ENCODE data around the gene NFATC1. TPM values are rescaled to one million over a fixed set of nuclear protein-coding genes. Genes with fewer than 3 reads are reported as not detected.

Gene NFATC1
- total and polyA plus RNA-seq, 2 donors (not counting 1 experiment from before 2014, with no cell fraction given): 0.92 to 4.3 TPM

DNA sequence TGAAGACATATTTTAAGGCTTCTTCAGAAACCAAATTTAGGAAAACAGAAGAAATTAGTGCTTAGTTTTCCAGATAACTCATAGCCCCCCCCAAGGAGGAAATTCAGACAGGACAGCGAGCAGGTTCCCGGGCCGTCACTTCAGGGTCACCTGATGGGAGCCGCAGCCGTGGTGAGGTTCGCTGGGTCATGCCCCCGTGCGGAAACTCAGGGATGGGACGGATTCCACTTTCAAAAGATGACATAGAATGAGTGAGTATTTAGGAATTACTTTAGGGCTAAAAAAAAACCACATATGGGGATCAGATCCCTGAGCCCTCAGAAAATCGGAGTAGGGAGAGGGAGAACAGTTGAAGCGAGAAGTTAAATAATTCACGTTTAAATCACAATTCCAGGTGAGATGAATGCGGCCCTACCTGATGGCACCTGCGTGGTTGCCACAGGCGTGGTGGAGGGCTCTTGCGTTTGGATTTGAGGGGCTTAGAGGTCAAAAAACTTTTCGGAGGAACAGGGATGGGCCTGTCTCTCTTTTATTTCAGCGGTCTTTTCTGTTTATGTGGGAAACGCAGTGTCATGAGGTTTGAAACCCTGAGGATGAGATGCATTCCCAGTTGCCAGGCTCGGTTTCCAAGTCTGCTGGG, 114.4 kb downstream of the NFATC1 start:
- no peaks in the 10 kb centered on the region for H3K79me2 ChIP-seq (ENCODE audit: control insufficient read depth, insufficient read depth, low read length)
- H3K27me3 ChIP-seq (ENCODE audit: control insufficient read depth, insufficient read depth, low read length): no peaks in the 10 kb centered on the region
- no peak overlapping the region for H2AFZ ChIP-seq (ENCODE audit: low read length)
- no peak overlapping the region for H3K4me2 ChIP-seq (ENCODE audit: extremely low read depth, insufficient read depth, low read length)
- H4K20me1 ChIP-seq (ENCODE audit: control insufficient read depth, extremely low read depth, insufficient read depth, low read length): no peaks in the 10 kb centered on the region
- no peak overlapping the region for H3K9ac ChIP-seq (ENCODE audit: insufficient read depth, low read length)
- no peak overlapping the region for H3K27ac ChIP-seq (ENCODE audit: insufficient read depth, low read length)
- no peaks in the 10 kb centered on the region for H3K36me3 ChIP-seq (ENCODE audit: control insufficient read depth, insufficient read depth, low read length)
- no peak for TF ChIP-seq EZH2 (IDR thresholded peaks at IDR 0.05; ENCODE audit: low read length, missing control alignments)
- TF ChIP-seq CTCF (conservative IDR thresholded peaks at IDR 0.05 in 1 of 2, IDR thresholded peaks at IDR 0.05 in 1 of 2; ENCODE audit: low read depth in 1 of 2, low read length in 2 of 2): no peak
- no peak overlapping the region for H3K4me3 ChIP-seq (replicated peaks in 1 of 4; ENCODE audit: control extremely low read depth in 1 of 4, insufficient read depth in 1 of 4, low read depth in 3 of 4, low read length in 4 of 4)
- DNase-seq (ENCODE audit: low read depth in 2 of 2): no peak
- H3K9me3 ChIP-seq (ENCODE audit: control insufficient read depth, insufficient read depth, low read depth, low read length): no peaks in the 10 kb centered on the region
- peaks cover 3% of the 10 kb centered on the region for H3K4me1 ChIP-seq (ENCODE audit: control insufficient read depth, extremely low read depth, insufficient read depth, low read length)

GRCh38 chr18:79510731-79511241, 115.1 kb downstream of the NFATC1 start:
- Histone ChIP-seq H3K27ac (ENCODE audit: insufficient read depth, low read length) (no peak overlapping the region), H3K4me3 (replicated peaks in 1 of 4; ENCODE audit: control extremely low read depth in 1 of 4, insufficient read depth in 1 of 4, low read depth in 3 of 4, low read length in 4 of 4) (no peak overlapping the region), H3K4me2 (ENCODE audit: extremely low read depth, insufficient read depth, low read length) (no peak overlapping the region), H3K9me3 (ENCODE audit: control insufficient read depth, insufficient read depth, low read depth, low read length) (no peaks in the 10 kb centered on the region), H3K4me1 (ENCODE audit: control insufficient read depth, extremely low read depth, insufficient read depth, low read length) (peaks cover 3% of the 10 kb centered on the region), H3K79me2 (ENCODE audit: control insufficient read depth, insufficient read depth, low read length) (no peaks in the 10 kb centered on the region), H2AFZ (ENCODE audit: low read length) (no peak overlapping the region), H3K27me3 (ENCODE audit: control insufficient read depth, insufficient read depth, low read length) (no peaks in the 10 kb centered on the region), H3K36me3 (ENCODE audit: control insufficient read depth, insufficient read depth, low read length) (no peaks in the 10 kb centered on the region), H4K20me1 (ENCODE audit: control insufficient read depth, extremely low read depth, insufficient read depth, low read length) (no peaks in the 10 kb centered on the region), H3K9ac (ENCODE audit: insufficient read depth, low read length) (no peak overlapping the region)
- DNase-seq (ENCODE audit: low read depth in 2 of 2): no peak
- TF ChIP-seq CTCF (conservative IDR thresholded peaks at IDR 0.05 in 1 of 2, IDR thresholded peaks at IDR 0.05 in 1 of 2; ENCODE audit: low read depth in 1 of 2, low read length in 2 of 2) (no peak), EZH2 (IDR thresholded peaks at IDR 0.05; ENCODE audit: low read length, missing control alignments) (no peak)

GRCh38 chr18:79511271-79511670, 115.5 kb downstream of the NFATC1 start:
- Histone ChIP-seq H3K4me3 (replicated peaks in 1 of 4; ENCODE audit: control extremely low read depth in 1 of 4, insufficient read depth in 1 of 4, low read depth in 3 of 4, low read length in 4 of 4) (no peak overlapping the region), H3K9me3 (ENCODE audit: control insufficient read depth, insufficient read depth, low read depth, low read length) (no peaks in the 10 kb centered on the region), H2AFZ (ENCODE audit: low read length) (no peak overlapping the region), H3K79me2 (ENCODE audit: control insufficient read depth, insufficient read depth, low read length) (no peaks in the 10 kb centered on the region), H3K27me3 (ENCODE audit: control insufficient read depth, insufficient read depth, low read length) (no peaks in the 10 kb centered on the region), H3K4me1 (ENCODE audit: control insufficient read depth, extremely low read depth, insufficient read depth, low read length) (peaks cover 3% of the 10 kb centered on the region), H3K27ac (ENCODE audit: insufficient read depth, low read length) (no peak overlapping the region), H4K20me1 (ENCODE audit: control insufficient read depth, extremely low read depth, insufficient read depth, low read length) (no peaks in the 10 kb centered on the region), H3K9ac (ENCODE audit: insufficient read depth, low read length) (no peak overlapping the region), H3K4me2 (ENCODE audit: extremely low read depth, insufficient read depth, low read length) (no peak overlapping the region), H3K36me3 (ENCODE audit: control insufficient read depth, insufficient read depth, low read length) (no peaks in the 10 kb centered on the region)
- no peak for DNase-seq (ENCODE audit: low read depth in 2 of 2)
- no peak for TF ChIP-seq CTCF (conservative IDR thresholded peaks at IDR 0.05 in 1 of 2, IDR thresholded peaks at IDR 0.05 in 1 of 2; ENCODE audit: low read depth in 1 of 2, low read length in 2 of 2)
- no peak for TF ChIP-seq EZH2 (IDR thresholded peaks at IDR 0.05; ENCODE audit: low read length, missing control alignments)
